ENCODE data around the gene C2orf15. TPM values are rescaled to one million over a fixed set of nuclear protein-coding genes. Genes with fewer than 3 reads are reported as not detected.
A peak's percentile ranks its signal among the peaks of the same experiment; 100 is the strongest.

C2orf15 gene
- total and polyA plus RNA-seq, 9 of the 15 experiments (the other 6 are each of a cell fraction or from before 2014, with no cell fraction given), result 0.04 to 0.27 (median 0.15) TPM; not detected in 1

DNA sequence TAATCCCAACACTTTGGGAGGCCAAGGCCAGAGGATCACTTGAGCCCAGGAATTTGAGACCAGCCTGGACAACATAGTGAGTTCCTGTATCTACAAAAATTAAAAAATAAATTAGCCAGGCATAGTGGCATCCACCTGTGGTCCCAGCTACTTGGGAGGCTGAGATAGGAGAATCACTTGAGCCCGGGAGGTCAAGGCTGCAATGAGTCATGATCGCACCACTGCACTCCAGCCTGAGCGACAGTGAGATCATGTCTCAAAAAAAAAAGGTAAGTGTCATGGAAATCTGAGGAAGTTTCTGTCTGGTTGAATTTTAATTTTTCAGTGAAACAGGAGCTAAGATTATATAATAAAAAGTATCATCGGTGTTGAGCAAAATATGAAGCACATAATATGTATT is 2.5 kb upstream of the C2orf15 start (continued):
- TF ChIP-seq, protein P1, sequence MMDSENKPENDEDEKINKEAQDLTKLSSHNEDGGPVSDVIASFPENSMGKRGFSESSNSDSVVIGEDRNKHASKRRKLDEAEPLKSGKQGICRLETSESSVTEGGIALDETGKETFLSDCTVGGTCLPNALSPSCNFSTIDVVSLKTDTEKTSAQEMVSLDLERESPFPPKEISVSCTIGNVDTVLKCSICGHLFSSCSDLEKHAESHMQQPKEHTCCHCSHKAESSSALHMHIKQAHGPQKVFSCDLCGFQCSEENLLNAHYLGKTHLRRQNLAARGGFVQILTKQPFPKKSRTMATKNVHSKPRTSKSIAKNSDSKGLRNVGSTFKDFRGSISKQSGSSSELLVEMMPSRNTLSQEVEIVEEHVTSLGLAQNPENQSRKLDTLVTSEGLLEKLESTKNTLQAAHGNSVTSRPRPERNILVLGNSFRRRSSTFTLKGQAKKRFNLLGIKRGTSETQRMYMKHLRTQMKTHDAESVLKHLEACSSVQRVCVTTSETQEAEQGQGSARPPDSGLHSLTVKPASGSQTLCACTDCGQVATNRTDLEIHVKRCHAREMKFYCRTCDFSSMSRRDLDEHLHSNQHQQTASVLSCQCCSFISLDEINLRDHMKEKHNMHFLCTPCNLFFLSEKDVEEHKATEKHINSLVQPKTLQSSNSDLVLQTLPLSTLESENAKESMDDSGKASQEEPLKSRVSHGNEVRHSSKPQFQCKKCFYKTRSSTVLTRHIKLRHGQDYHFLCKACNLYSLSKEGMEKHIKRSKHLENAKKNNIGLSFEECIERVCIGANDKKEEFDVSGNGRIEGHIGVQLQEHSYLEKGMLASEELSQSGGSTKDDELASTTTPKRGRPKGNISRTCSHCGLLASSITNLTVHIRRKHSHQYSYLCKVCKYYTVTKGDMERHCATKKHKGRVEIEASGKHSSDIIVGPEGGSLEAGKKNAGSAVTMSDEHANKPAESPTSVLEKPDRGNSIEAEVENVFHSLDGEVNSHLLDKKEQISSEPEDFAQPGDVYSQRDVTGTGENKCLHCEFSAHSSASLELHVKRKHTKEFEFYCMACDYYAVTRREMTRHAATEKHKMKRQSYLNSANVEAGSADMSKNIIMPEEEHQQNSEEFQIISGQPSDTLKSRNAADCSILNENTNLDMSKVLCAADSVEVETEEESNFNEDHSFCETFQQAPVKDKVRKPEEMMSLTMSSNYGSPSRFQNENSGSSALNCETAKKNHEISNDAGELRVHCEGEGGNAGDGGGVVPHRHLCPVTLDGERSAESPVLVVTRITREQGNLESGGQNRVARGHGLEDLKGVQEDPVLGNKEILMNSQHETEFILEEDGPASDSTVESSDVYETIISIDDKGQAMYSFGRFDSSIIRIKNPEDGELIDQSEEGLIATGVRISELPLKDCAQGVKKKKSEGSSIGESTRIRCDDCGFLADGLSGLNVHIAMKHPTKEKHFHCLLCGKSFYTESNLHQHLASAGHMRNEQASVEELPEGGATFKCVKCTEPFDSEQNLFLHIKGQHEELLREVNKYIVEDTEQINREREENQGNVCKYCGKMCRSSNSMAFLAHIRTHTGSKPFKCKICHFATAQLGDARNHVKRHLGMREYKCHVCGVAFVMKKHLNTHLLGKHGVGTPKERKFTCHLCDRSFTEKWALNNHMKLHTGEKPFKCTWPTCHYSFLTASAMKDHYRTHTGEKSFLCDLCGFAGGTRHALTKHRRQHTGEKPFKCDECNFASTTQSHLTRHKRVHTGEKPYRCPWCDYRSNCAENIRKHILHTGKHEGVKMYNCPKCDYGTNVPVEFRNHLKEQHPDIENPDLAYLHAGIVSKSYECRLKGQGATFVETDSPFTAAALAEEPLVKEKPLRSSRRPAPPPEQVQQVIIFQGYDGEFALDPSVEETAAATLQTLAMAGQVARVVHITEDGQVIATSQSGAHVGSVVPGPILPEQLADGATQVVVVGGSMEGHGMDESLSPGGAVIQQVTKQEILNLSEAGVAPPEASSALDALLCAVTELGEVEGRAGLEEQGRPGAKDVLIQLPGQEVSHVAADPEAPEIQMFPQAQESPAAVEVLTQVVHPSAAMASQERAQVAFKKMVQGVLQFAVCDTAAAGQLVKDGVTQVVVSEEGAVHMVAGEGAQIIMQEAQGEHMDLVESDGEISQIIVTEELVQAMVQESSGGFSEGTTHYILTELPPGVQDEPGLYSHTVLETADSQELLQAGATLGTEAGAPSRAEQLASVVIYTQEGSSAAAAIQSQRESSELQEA (IDR thresholded peaks at IDR 0.05; ENCODE audit: low read depth), result no peak
- TF ChIP-seq FOXJ2 (tag; IDR thresholded peaks at IDR 0.05), result no peak
- TF ChIP-seq SMARCE1 (IDR thresholded peaks at IDR 0.05), result 0 out of 2 replicates have a peak, but pooled peaks have one; percentile 22
- no peak for TF ChIP-seq HDAC2 (IDR thresholded peaks at IDR 0.05)
- no peak for TF ChIP-seq ATF7 (IDR thresholded peaks at IDR 0.05)
- no peak for TF ChIP-seq HNRNPH1 (optimal IDR thresholded peaks at IDR 0.05; ENCODE audit: low read depth, low read length)
- peak; percentile 50; the same call in 1 of the 2 replicates for TF ChIP-seq ARID1B (IDR thresholded peaks at IDR 0.05)
- TF ChIP-seq, protein P2, sequence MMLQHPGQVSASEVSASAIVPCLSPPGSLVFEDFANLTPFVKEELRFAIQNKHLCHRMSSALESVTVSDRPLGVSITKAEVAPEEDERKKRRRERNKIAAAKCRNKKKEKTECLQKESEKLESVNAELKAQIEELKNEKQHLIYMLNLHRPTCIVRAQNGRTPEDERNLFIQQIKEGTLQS (IDR thresholded peaks at IDR 0.05), result peak; percentile 82
- TF ChIP-seq, protein P2 (CRISPR knock-in tag; conservative IDR thresholded peaks at IDR 0.05), result no peak
- TF ChIP-seq PTRF (tag; IDR thresholded peaks at IDR 0.05), result no peak
- TF ChIP-seq HNRNPLL (IDR thresholded peaks at IDR 0.05; ENCODE audit: low read depth, low read length, poor library complexity, severe bottlenecking), result no peak
- no peak for TF ChIP-seq ZNF699 (CRISPR knock-in tag; IDR thresholded peaks at IDR 0.05; ENCODE audit: insufficient replicate concordance)
- no peak for TF ChIP-seq ELF4 (CRISPR knock-in tag; IDR thresholded peaks at IDR 0.05)
- 0 out of 2 replicates have a peak, but pooled peaks have one; percentile 35 for TF ChIP-seq SMARCA4 (IDR thresholded peaks at IDR 0.05)
- peak; percentile 40 for TF ChIP-seq CBFA2T2 (conservative IDR thresholded peaks at IDR 0.05)
- TF ChIP-seq TAL1 (IDR thresholded peaks at IDR 0.05), result 0 out of 2 replicates have a peak, but pooled peaks have one; percentile 13
- peak; percentile 72; the same call in 1 of the 2 replicates for TF ChIP-seq JUN (IDR thresholded peaks at IDR 0.05; ENCODE audit: borderline replicate concordance, low read depth, low read length)
- no peak for TF ChIP-seq JUN (CRISPR knock-in tag; IDR thresholded peaks at IDR 0.05; ENCODE audit: borderline replicate concordance)
- TF ChIP-seq, protein P3, sequence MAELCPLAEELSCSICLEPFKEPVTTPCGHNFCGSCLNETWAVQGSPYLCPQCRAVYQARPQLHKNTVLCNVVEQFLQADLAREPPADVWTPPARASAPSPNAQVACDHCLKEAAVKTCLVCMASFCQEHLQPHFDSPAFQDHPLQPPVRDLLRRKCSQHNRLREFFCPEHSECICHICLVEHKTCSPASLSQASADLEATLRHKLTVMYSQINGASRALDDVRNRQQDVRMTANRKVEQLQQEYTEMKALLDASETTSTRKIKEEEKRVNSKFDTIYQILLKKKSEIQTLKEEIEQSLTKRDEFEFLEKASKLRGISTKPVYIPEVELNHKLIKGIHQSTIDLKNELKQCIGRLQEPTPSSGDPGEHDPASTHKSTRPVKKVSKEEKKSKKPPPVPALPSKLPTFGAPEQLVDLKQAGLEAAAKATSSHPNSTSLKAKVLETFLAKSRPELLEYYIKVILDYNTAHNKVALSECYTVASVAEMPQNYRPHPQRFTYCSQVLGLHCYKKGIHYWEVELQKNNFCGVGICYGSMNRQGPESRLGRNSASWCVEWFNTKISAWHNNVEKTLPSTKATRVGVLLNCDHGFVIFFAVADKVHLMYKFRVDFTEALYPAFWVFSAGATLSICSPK (IDR thresholded peaks at IDR 0.05; ENCODE audit: borderline replicate concordance), result no peak
- no peak for TF ChIP-seq SRSF9 (IDR thresholded peaks at IDR 0.05; ENCODE audit: borderline replicate concordance, low read depth, low read length)
- TF ChIP-seq HMG20A (CRISPR knock-in tag; conservative IDR thresholded peaks at IDR 0.05), result no peak
